NCI-H1092 treated with DMSO at 0.1 percent for 48 hours (cell line): Measurements from ENCODE around the gene IL17C.
"Not testable (repeated sequence)": the region's sequence is repeated elsewhere in the genome, so short reads cannot be mapped to it uniquely, and the experiment has no call there.

ENCODE experiments used
- DNase-seq: peaks from one replicate; lab custom pipeline; 2025; lab: John Stamatoyannopoulos, UW

Gene IL17C

GRCh38 chr16:88658714-88659113 is 20.3 kb downstream of the IL17C start:
- DNase-seq = no peak

- DNase-seq = no peak
These were observed 20.8 kb downstream of the IL17C start for GRCh38 chr16:88659160-88659559.

GRCh38 chr16:88661468-88661867 is 23.1 kb downstream of the IL17C start:
- DNase-seq = no peak

- no peak for DNase-seq
These were observed 24.0 kb downstream of the IL17C start for GRCh38 chr16:88662222-88662842.

- DNase-seq = peak; percentile 97
These were observed 24.7 kb downstream of the IL17C start, which contains the start of gene MVD for GRCh38 chr16:88662843-88663606. TSS of gene MVD (minus strand) at chr16:88663091. CDS start at chr16:88663080, 11 bp downstream.

- no peak for DNase-seq
These were observed 26.8 kb downstream of the IL17C start for GRCh38 chr16:88665148-88665547.

- no peak for DNase-seq
These were observed 27.2 kb downstream of the IL17C start for GRCh38 chr16:88665570-88665969.

- no peak for DNase-seq
These were observed 29.1 kb downstream of the IL17C start for GRCh38 chr16:88667461-88667860.

GRCh38 chr16:88669493-88669892 is 31.1 kb downstream of the IL17C start:
- DNase-seq = not testable (repeated sequence)

- DNase-seq = no peak
These were observed 31.6 kb downstream of the IL17C start for GRCh38 chr16:88669980-88670379.

GRCh38 chr16:88671806-88672205 is 33.4 kb downstream of the IL17C start:
- no peak for DNase-seq

GRCh38 chr16:88672776-88673175 is 34.4 kb downstream of the IL17C start:
- DNase-seq = no peak

GRCh38 chr16:88673716-88674379 is 35.5 kb downstream of the IL17C start:
- DNase-seq = no peak

GRCh38 chr16:88676502-88677242 is 38.3 kb downstream of the IL17C start:
- DNase-seq = no peak

GRCh38 chr16:88677721-88678120 is 39.3 kb downstream of the IL17C start:
- no peak for DNase-seq

GRCh38 chr16:88678224-88678979 is 40.0 kb downstream of the IL17C start:
- no peak for DNase-seq

- no peak for DNase-seq
These were observed 42.2 kb downstream of the IL17C start for GRCh38 chr16:88680554-88681083.

GRCh38 chr16:88681084-88681680 is 42.8 kb downstream of the IL17C start:
- no peak for DNase-seq

GRCh38 chr16:88681709-88682451 is 43.5 kb downstream of the IL17C start:
- DNase-seq = no peak

- no peak for DNase-seq
These were observed 46.3 kb downstream of the IL17C start for GRCh38 chr16:88684569-88685155.
